H1 (cell line): ENCODE results near the gene ADSS1. TPM values are rescaled to one million over a fixed set of nuclear protein-coding genes. Genes with fewer than 3 reads are reported as not detected.

Experiments used
- CTCF ChIA-PET: fragments of 300-600 bp; sonication (Branson Sonifier 250); formaldehyde crosslinking; loops from one replicate; lab custom pipeline; 2021; ENCODE audit not compliant: partially characterized antibody; lab: Charles Lee
- POLR2A ChIA-PET: fragments of 300-600 bp; sonication (Branson Sonifier 250); formaldehyde crosslinking; loops from one replicate; lab custom pipeline; 2021; ENCODE audit warnings: inconsistent platforms; ENCODE audit not compliant: partially characterized antibody; lab: Charles Lee
- DNase-seq, 2 experiments: peaks; one replicate each; pipeline versions ENCODE4 v3.0.0 to v3.0.0-alpha.2; 2010 to 2022; ENCODE audit warnings: low spot score in 2 of 2, low read depth in 1 of 2, mixed read lengths in 1 of 2
- FAIRE-seq: peaks from 2 replicates; lab custom pipeline; 2011; peaks lifted over from hg19 to GRCh38; lab: Jason Lieb, UNC
- H2AFZ ChIP-seq: 2 replicates; pipeline ENCODE4 v1.8.1; 2012; ENCODE audit warnings: low read length, inconsistent platforms
- H2AK5ac ChIP-seq: 2 replicates; pipeline ENCODE4 v1.6.1; 2013; ENCODE audit warnings: low read depth, low read length
- H2BK120ac ChIP-seq: replicated peaks from 2 replicates; pipeline ENCODE3; 2013; ENCODE audit warnings: low read depth, low read length, inconsistent platforms
- H2BK12ac ChIP-seq: 2 replicates; pipeline ENCODE4 v1.6.1; 2013; ENCODE audit warnings: low read depth, low read length
- H2BK15ac ChIP-seq: 2 replicates; pipeline ENCODE4 v1.6.1; 2013; ENCODE audit warnings: low read length
- H2BK20ac ChIP-seq: 2 replicates; pipeline ENCODE4 v1.6.1; 2013; ENCODE audit warnings: low read length
- H2BK5ac ChIP-seq: 2 replicates; pipeline ENCODE4 v1.6.1; 2013; ENCODE audit warnings: low read depth, low read length
- H3K14ac ChIP-seq: 2 replicates; pipeline ENCODE4 v1.6.1; 2013; ENCODE audit warnings: inconsistent platforms; ENCODE audit not compliant: insufficient read length
- H3K18ac ChIP-seq: 2 replicates; pipeline ENCODE4 v1.6.1; 2013; ENCODE audit warnings: low read length; ENCODE audit errors: extremely low read depth
- H3K23ac ChIP-seq: 2 replicates; pipeline ENCODE4 v1.6.1; 2013; ENCODE audit warnings: inconsistent platforms; ENCODE audit not compliant: insufficient read length
- H3K23me2 ChIP-seq: 2 replicates; pipeline ENCODE4 v1.6.1; 2013; ENCODE audit warnings: low read depth, low read length
- H3K27ac ChIP-seq: 2 replicates; pipeline ENCODE4 v1.6.1; 2011; ENCODE audit warnings: low read depth, low read length, inconsistent platforms
- H3K27me3 ChIP-seq, 4 experiments: replicated peaks in 1 of 4; 1 replicate in 1 of 4; 2 replicates in 3 of 4; pipeline versions ENCODE4 v1.6.1 to v1.8.1; 2011 to 2013; ENCODE audit warnings: low read length in 3 of 4, mild to moderate bottlenecking in 3 of 4, inconsistent platforms in 2 of 4, mixed read lengths in 2 of 4, moderate library complexity in 1 of 4; ENCODE audit not compliant: control insufficient read depth in 3 of 4, insufficient read depth in 3 of 4; ENCODE audit errors: extremely low read depth in 1 of 4
- H3K36me3 ChIP-seq, 4 experiments: 2 replicates each; pipeline versions ENCODE4 v1.6.1 to v1.8.1; 2011 to 2013; ENCODE audit warnings: mild to moderate bottlenecking in 4 of 4, low read length in 3 of 4, moderate library complexity in 2 of 4, control low read depth in 1 of 4, inconsistent platforms in 1 of 4; ENCODE audit not compliant: insufficient read depth in 4 of 4, control insufficient read depth in 2 of 4
- H3K4ac ChIP-seq: replicated peaks from 2 replicates; pipeline ENCODE3; 2013; ENCODE audit warnings: low read length, low read depth, mixed read lengths, inconsistent platforms; ENCODE audit not compliant: insufficient read length
- H3K4me1 ChIP-seq, 4 experiments: replicated peaks in 1 of 4; 1 replicate in 1 of 4; 2 replicates in 3 of 4; pipeline versions ENCODE4 v1.6.1 to v1.8.1; 2011 to 2013; ENCODE audit warnings: low read length in 3 of 4, inconsistent platforms in 2 of 4, mixed read lengths in 1 of 4; ENCODE audit not compliant: insufficient read depth in 4 of 4, control insufficient read depth in 3 of 4
- H3K4me2 ChIP-seq, 2 experiments: 2 replicates each; pipeline versions ENCODE4 v1.6.1 to v1.8.1; 2011 to 2013; ENCODE audit warnings: low read depth in 2 of 2, low read length in 2 of 2, control low read depth in 1 of 2, inconsistent platforms in 1 of 2, mild to moderate bottlenecking in 1 of 2; ENCODE audit not compliant: insufficient read depth in 1 of 2
- H3K4me3 ChIP-seq, 4 experiments: fragments of 200-600, 300-600 bp in 1 of 4; sonication (generic), shearing (Covaris generic), sonication (Bioruptor Twin) in 1 of 4; 2 replicates each; pipeline versions ENCODE4 v1.5.1 to v1.8.1; 2011 to 2016; ENCODE audit warnings: low read length in 4 of 4, low read depth in 3 of 4, control low read depth in 2 of 4, inconsistent platforms in 2 of 4, mild to moderate bottlenecking in 2 of 4, mixed read lengths in 1 of 4, moderate library complexity in 1 of 4; ENCODE audit not compliant: insufficient read depth in 2 of 4; ENCODE audit errors: extremely low read depth in 1 of 4
- H3K56ac ChIP-seq: replicated peaks from 2 replicates; pipeline ENCODE3; 2013; ENCODE audit warnings: low read depth, mild to moderate bottlenecking, mixed read lengths, low read length, inconsistent platforms; ENCODE audit not compliant: insufficient read length
- H3K79me1 ChIP-seq: 2 replicates; pipeline ENCODE4 v1.6.1; 2013; ENCODE audit warnings: low read depth, low read length, control low read depth
- H3K79me2 ChIP-seq, 2 experiments: 2 replicates each; pipeline versions ENCODE4 v1.6.1 to v1.8.1; 2012 to 2013; ENCODE audit warnings: low read length in 2 of 2, mild to moderate bottlenecking in 2 of 2, inconsistent platforms in 1 of 2; ENCODE audit not compliant: insufficient read depth in 2 of 2, control insufficient read depth in 1 of 2
- H3K9ac ChIP-seq, 4 experiments: replicated peaks in 1 of 4; 1 replicate in 1 of 4; 2 replicates in 3 of 4; pipeline versions ENCODE4 v1.6.1 to v1.8.1; 2011 to 2013; ENCODE audit warnings: low read depth in 3 of 4, low read length in 3 of 4, control low read depth in 2 of 4, mild to moderate bottlenecking in 2 of 4, moderate library complexity in 2 of 4, inconsistent platforms in 1 of 4; ENCODE audit errors: extremely low read depth in 1 of 4
- H3K9me3 ChIP-seq, 2 experiments: 2 replicates each; pipeline versions ENCODE4 v1.6.1 to v1.8.1; 2012 to 2013; ENCODE audit warnings: mild to moderate bottlenecking in 2 of 2, moderate library complexity in 2 of 2, control low read depth in 1 of 2, inconsistent platforms in 1 of 2, low read depth in 1 of 2, low read length in 1 of 2, mixed read lengths in 1 of 2; ENCODE audit not compliant: insufficient read depth in 2 of 2
- H4K20me1 ChIP-seq, 2 experiments: replicated peaks in 1 of 2; 2 replicates each; pipeline versions ENCODE3 to v1.8.1; 2011 to 2013; ENCODE audit warnings: inconsistent platforms in 2 of 2, low read length in 2 of 2, mild to moderate bottlenecking in 1 of 2; ENCODE audit not compliant: insufficient read depth in 2 of 2, control insufficient read depth in 1 of 2
- H4K5ac ChIP-seq: 2 replicates; pipeline ENCODE4 v1.6.1; 2013; ENCODE audit warnings: low read length, low read depth, mixed read lengths, inconsistent platforms; ENCODE audit not compliant: insufficient read length
- H4K8ac ChIP-seq: 2 replicates; pipeline ENCODE4 v1.8.0; 2013; ENCODE audit warnings: mild to moderate bottlenecking, moderate library complexity, low read length, inconsistent platforms; ENCODE audit not compliant: insufficient read depth; ENCODE audit errors: extremely low read depth
- H4K91ac ChIP-seq: replicated peaks from 2 replicates; pipeline ENCODE3; 2013; ENCODE audit warnings: low read length, mixed read lengths, inconsistent platforms; ENCODE audit not compliant: insufficient read length
- CREB1 ChIP-seq: IDR thresholded peaks from 2 replicates; pipeline ENCODE4 v1.6.1; 2012; ENCODE audit warnings: inconsistent platforms
- EGR1 ChIP-seq: IDR thresholded peaks from 2 replicates; pipeline ENCODE4 v1.6.1; 2011; ENCODE audit warnings: low read depth, low read length, borderline replicate concordance
- SP4 ChIP-seq: IDR thresholded peaks from 2 replicates; pipeline ENCODE4 v1.6.1; 2012; ENCODE audit warnings: low read length, inconsistent platforms
- WGBS, 2 experiments: shearing (Covaris generic) in 1 of 2; methylation state at CpG; one replicate each; pipeline versions ENCODE4 v1.1.6 to v1.1.7; 2013 to 2015; ENCODE audit warnings: low lambda C conversion rate in 2 of 2, mixed read lengths in 2 of 2, inconsistent platforms in 1 of 2, low coverage in 1 of 2, missing lambda C conversion rate in 1 of 2; ENCODE audit not compliant: insufficient replicate concordance in 2 of 2, insufficient coverage in 1 of 2, insufficient read length in 1 of 2; ENCODE audit errors: extremely low coverage in 1 of 2, missing lambda C conversion rate in 1 of 2; 5-methylcytosine and 5-hydroxymethylcytosine counted together
- polyA plus RNA-seq, 7 experiments: library from polyadenylated mRNA; depleted of rRNA in 3 of 7; stranded (reverse) in 5 of 7; unstranded in 2 of 7; fragments of >200 nt in 5 of 7; fragments of 200-250 nt in 2 of 7; gene quantifications; 1 replicate in 5 of 7; 2 replicates in 1 of 7; 4 replicates in 1 of 7; pipeline versions ENCODE4 v1.2.1 to v1.2.3, GENCODE V29; 2011 to 2013; ENCODE audit warnings: missing spikeins in 2 of 7, mixed read lengths in 2 of 7
- total RNA-seq: library from RNA; stranded (reverse); fragmentation: NEBNext Ultra II Directional; extraction: Animal tissue kit (Norgen Biotek cat#: 25700); gene quantifications from 2 replicates; pipeline ENCODE4 v1.2.1, GENCODE V29; 2021

ADSS1 gene
- total and polyA plus RNA-seq, 2 of the 8 experiments (the other 6 are each of a cell fraction or from before 2014, with no cell fraction given): 7.1 to 7.9 TPM

- 95% methylated on average over 41 of the region's 46 CpGs; no CpG with 5 or more reads in 1 of the 2 experiments for WGBS, 2 experiments
- Histone ChIP-seq H3K4me3 (no peak overlapping the region), H3K36me3 (peaks cover 2 to 29% (median 12%) of the 10 kb centered on the region in 4 experiments; a peak in 6 of 8 replicates), H3K27ac (no peak overlapping the region), H3K4me2 (no peak overlapping the region), H2AK5ac (no peak overlapping the region), H2AFZ (no peak overlapping the region), H2BK120ac (no peak overlapping the region), H3K14ac (no peak overlapping the region), H3K23me2 (no peaks in the 10 kb centered on the region; the same call in 1 of the 2 replicates), H2BK20ac (no peak overlapping the region), H2BK15ac (no peak overlapping the region), H4K8ac (peak overlapping the region; percentile 51; the same call in 1 of the 2 replicates), H2BK5ac (no peak overlapping the region; the same call in 1 of the 2 replicates), H3K23ac (no peak overlapping the region), H3K4ac (no peak overlapping the region), H3K79me2 (no peaks in the 10 kb centered on the region), H4K20me1 (peaks cover 1 to 36% of the 10 kb centered on the region in 2 experiments), H4K91ac (no peak overlapping the region), H3K79me1 (0 out of 2 replicates have a peak, but pooled peaks cover 2% of the 10 kb centered on the region), H3K4me1 (peaks cover 0 to 16% (median 11%) of the 10 kb centered on the region in 4 experiments; a peak in 5 of 7 replicates), H3K27me3 (no peaks in the 10 kb centered on the region; a peak in 1 of 7 replicates), H3K56ac (no peak overlapping the region), H3K9ac (no peak overlapping the region), H2BK12ac (0 out of 2 replicates have a peak overlapping the region, but pooled peaks have one; percentile 39), H3K18ac (no peak overlapping the region), H3K9me3 (peaks cover 6 to 17% of the 10 kb centered on the region in 2 experiments), H4K5ac (no peak overlapping the region)
- ChIA-PET POLR2A (interaction anchor here (1.1 to 1.9 kb wide), 4 partner anchors 11 to 34 kb away, joined by 3 to 7 read pairs (median 4); no protein-coding TSS in a partner anchor), CTCF (interaction anchor here (1.0 to 9.1 kb wide), 6 partner anchors 13 to 124 kb away, joined by 3 to 70 read pairs (median 4); no protein-coding TSS in a partner anchor)
- DNase-seq (no peak), FAIRE-seq (no peak)
- no peak for TF ChIP-seq EGR1
- no peak for TF ChIP-seq SP4
- TF ChIP-seq CREB1: no peak
These were observed 22.5 kb upstream of the ADSS1 start for GRCh38 chr14:104701383-104702076.
